ENCODE measurements around the gene FLOT2. TPM values are rescaled to one million over a fixed set of nuclear protein-coding genes. Genes with fewer than 3 reads are reported as not detected.

The FLOT2 gene
- total and polyA plus RNA-seq, 2 of the 8 experiments (the other 6 are each of a cell fraction or from before 2014, with no cell fraction given), result 116 to 189 TPM

DNA sequence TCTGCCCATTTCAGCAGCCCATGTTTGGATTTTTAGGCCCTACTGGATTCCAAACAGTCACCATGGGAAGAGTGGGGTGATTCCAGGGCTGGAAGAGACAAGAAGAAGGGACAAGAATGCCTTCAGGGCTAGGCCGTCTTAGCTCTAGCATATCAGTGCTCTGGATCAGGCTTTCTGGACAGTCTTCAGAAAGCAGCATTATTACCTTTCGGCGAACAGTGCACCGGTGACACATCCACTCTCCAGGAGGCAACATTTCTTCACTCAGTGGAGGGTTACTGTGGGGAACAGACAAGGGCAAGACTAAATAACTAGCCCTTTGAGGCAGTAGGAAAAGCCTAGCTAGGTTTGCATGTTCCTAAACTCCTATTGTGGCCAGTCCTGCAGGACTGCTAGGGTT lies 29.3 kb upstream of the FLOT2 start:
- Histone ChIP-seq H3K36me3 (ENCODE audit: control insufficient read depth in 2 of 4, insufficient read depth in 4 of 4, low read length in 3 of 4) (peaks cover 8 to 55% (median 35%) of the 10 kb centered on the region in 4 experiments), H3K56ac (replicated peaks; ENCODE audit: insufficient read length, low read depth, low read length) (no peak overlapping the region), H4K91ac (replicated peaks; ENCODE audit: insufficient read length, low read length) (no peak overlapping the region), H2BK120ac (replicated peaks; ENCODE audit: low read depth, low read length) (no peak overlapping the region), H3K79me2 (ENCODE audit: control insufficient read depth in 1 of 2, insufficient read depth in 2 of 2, low read length in 2 of 2) (peaks cover 10 to 61% of the 10 kb centered on the region in 2 experiments), H3K4me2 (ENCODE audit: insufficient read depth in 1 of 2, low read depth in 2 of 2, low read length in 2 of 2) (no peak overlapping the region), H3K79me1 (ENCODE audit: low read depth, low read length) (peaks cover 21% of the 10 kb centered on the region), H4K20me1 (replicated peaks in 1 of 2; ENCODE audit: control insufficient read depth in 1 of 2, insufficient read depth in 2 of 2, low read length in 2 of 2) (peaks cover 10 to 18% of the 10 kb centered on the region in 2 experiments), H2AFZ (ENCODE audit: low read length) (no peak overlapping the region), H2BK12ac (ENCODE audit: low read depth, low read length) (no peak overlapping the region), H2BK5ac (ENCODE audit: low read depth, low read length) (no peak overlapping the region), H2BK15ac (ENCODE audit: low read length) (no peak overlapping the region), H3K27me3 (replicated peaks in 1 of 4; ENCODE audit: control insufficient read depth in 3 of 4, extremely low read depth in 1 of 4, insufficient read depth in 3 of 4, low read length in 3 of 4) (no peaks in the 10 kb centered on the region), H2AK5ac (ENCODE audit: low read depth, low read length) (no peak overlapping the region), H3K14ac (ENCODE audit: insufficient read length) (no peak overlapping the region), H2BK20ac (ENCODE audit: low read length) (no peak overlapping the region), H3K9ac (replicated peaks in 1 of 4; ENCODE audit: extremely low read depth in 1 of 4, low read depth in 3 of 4, low read length in 3 of 4) (no peak overlapping the region), H3K4me3 (ENCODE audit: extremely low read depth in 1 of 4, insufficient read depth in 2 of 4, low read depth in 3 of 4, low read length in 4 of 4) (no peak overlapping the region), H3K23ac (ENCODE audit: insufficient read length) (no peak overlapping the region), H3K4me1 (replicated peaks in 1 of 4; ENCODE audit: control insufficient read depth in 3 of 4, insufficient read depth in 4 of 4, low read length in 3 of 4) (no peaks in the 10 kb centered on the region), H3K27ac (ENCODE audit: low read depth, low read length) (no peak overlapping the region), H4K5ac (ENCODE audit: insufficient read length, low read depth, low read length) (no peak overlapping the region), H3K4ac (replicated peaks; ENCODE audit: insufficient read length, low read depth, low read length) (no peak overlapping the region), H4K8ac (ENCODE audit: extremely low read depth, insufficient read depth, low read length) (no peak overlapping the region), H3K23me2 (ENCODE audit: low read depth, low read length) (no peaks in the 10 kb centered on the region), H3K9me3 (ENCODE audit: insufficient read depth in 2 of 2, low read depth in 1 of 2, low read length in 1 of 2) (no peaks in the 10 kb centered on the region), H3K18ac (ENCODE audit: extremely low read depth, low read length) (no peak overlapping the region)
- WGBS, 2 experiments (ENCODE audit: extremely low coverage in 1 of 2, insufficient coverage in 1 of 2, insufficient read length in 1 of 2, insufficient replicate concordance in 2 of 2, low coverage in 1 of 2, low lambda C conversion rate in 2 of 2, missing lambda C conversion rate in 1 of 2), result 94% methylated on average over 4 of the region's 4 CpGs; no CpG with 5 or more reads in 1 of the 2 experiments
- ChIA-PET CTCF (ENCODE audit: partially characterized antibody) (interaction anchor here (0.7 to 16.4 kb wide), 8 partner anchors 9 to 185 kb away, joined by 3 to 123 read pairs (median 6); no protein-coding TSS in a partner anchor), POLR2A (ENCODE audit: partially characterized antibody) (interaction anchor here (0.6 to 6.8 kb wide), 8 partner anchors 8 to 304 kb away, joined by 3 to 29 read pairs (median 4); no protein-coding TSS in a partner anchor)
- DNase-seq (ENCODE audit: low read depth in 1 of 2, low spot score in 2 of 2) (no peak), FAIRE-seq (no peak)
- TF ChIP-seq SIX5 (IDR thresholded peaks at IDR 0.05; ENCODE audit: low read depth, low read length), result no peak
- no peak for TF ChIP-seq POU5F1 (IDR thresholded peaks at IDR 0.05; ENCODE audit: low read depth, low read length)
- no peak for TF ChIP-seq CBX5 (IDR thresholded peaks at IDR 0.05; ENCODE audit: low read depth, low read length)
- no peak for TF ChIP-seq SP4 (IDR thresholded peaks at IDR 0.05; ENCODE audit: low read length)
- TF ChIP-seq KDM5A (IDR thresholded peaks at IDR 0.05; ENCODE audit: low read length), result no peak
- TF ChIP-seq E2F6 (IDR thresholded peaks at IDR 0.05), result no peak
- TF ChIP-seq CHD1 (IDR thresholded peaks at IDR 0.05; ENCODE audit: low read depth, low read length), result no peak
- no peak for TF ChIP-seq BCL11A (IDR thresholded peaks at IDR 0.05; ENCODE audit: low read depth in 2 of 2, low read length in 2 of 2)
- no peak for TF ChIP-seq KDM4A (IDR thresholded peaks at IDR 0.05; ENCODE audit: low read depth, low read length, severe bottlenecking)
- TF ChIP-seq NRF1 (IDR thresholded peaks at IDR 0.05; ENCODE audit: low read depth, low read length), result no peak
- TF ChIP-seq BACH1 (IDR thresholded peaks at IDR 0.05; ENCODE audit: low read length), result no peak
- TF ChIP-seq RFX5 (IDR thresholded peaks at IDR 0.05; ENCODE audit: borderline replicate concordance, low read depth, low read length), result no peak
- TF ChIP-seq MAFK (IDR thresholded peaks at IDR 0.05; ENCODE audit: low read depth, low read length), result no peak
- TF ChIP-seq CEBPB (IDR thresholded peaks at IDR 0.05; ENCODE audit: low read depth, low read length), result no peak
- TF ChIP-seq YY1 (IDR thresholded peaks at IDR 0.05; ENCODE audit: low read depth, low read length), result no peak
- no peak for TF ChIP-seq TAF1 (IDR thresholded peaks at IDR 0.05; ENCODE audit: low read depth, low read length)

Measured in H1 (cell line).